Activated CD4-positive, alpha-beta T cell treated with anti-CD3 and anti-CD28 coated beads for 36 hours (primary cell): ENCODE data around the gene C10orf95. TPM values are rescaled to one million over a fixed set of nuclear protein-coding genes. Genes with fewer than 3 reads are reported as not detected.
A peak's percentile ranks its signal among the peaks of the same experiment; 100 is the strongest.

ENCODE experiments used
- ATAC-seq: fragments of 200-7000 bp; cut with Tn5 transposase; one replicate; pipeline ENCODE4 v1.10.0; 2021; ENCODE audit warnings: mild to moderate bottlenecking, moderate library complexity
- CTCF ChIA-PET: fragments of 350-600 bp; sonication (Branson Sonifier 250); formaldehyde crosslinking; loops from one replicate; lab custom pipeline; 2021; ENCODE audit warnings: antibody characterized with exemption; lab: Charles Lee
- POLR2A ChIA-PET: fragments of 350-600 bp; sonication (Branson Sonifier 250); formaldehyde crosslinking; loops from one replicate; lab custom pipeline; 2021; ENCODE audit warnings: antibody characterized with exemption, inconsistent platforms; lab: Charles Lee
- DNase-seq: peaks from one replicate; pipeline ENCODE4 v3.0.0-alpha.2; 2020
- H3K27ac Mint-ChIP-seq: one replicate; pipeline ENCODE4 v1.8.0; 2021; ENCODE audit warnings: mixed read lengths
- H3K27me3 Mint-ChIP-seq: one replicate; pipeline ENCODE4 v1.8.0; 2021; ENCODE audit warnings: mixed read lengths
- H3K36me3 Mint-ChIP-seq: one replicate; pipeline ENCODE4 v1.8.0; 2021; ENCODE audit warnings: low read depth, mixed read lengths
- H3K4me1 Mint-ChIP-seq: one replicate; pipeline ENCODE4 v1.8.0; 2021; ENCODE audit warnings: mixed read lengths
- H3K4me3 Mint-ChIP-seq: one replicate; pipeline ENCODE4 v1.8.0; 2021; ENCODE audit warnings: mild to moderate bottlenecking, moderate library complexity, mixed read lengths
- H3K9me3 Mint-ChIP-seq: one replicate; pipeline ENCODE4 v1.8.0; 2021; ENCODE audit warnings: low read depth, mixed read lengths
- intact Hi-C, 2 experiments: fragments of 100-400 bp; cut with DNase I in 1 of 2; cut with micrococcal nuclease in 1 of 2; formaldehyde crosslinking; loops; one replicate each; pipeline versions ENCODE4 v1.14.2 to v1.15.1; 2022 to 2024; cut with DNase I, micrococcal nuclease
- total RNA-seq, 2 experiments: library from RNA; stranded (reverse); gene quantifications; one replicate each; pipeline ENCODE4 v1.2.3, GENCODE V29; 2021

The C10orf95 gene
- total RNA-seq, 2 experiments from 2014 or later = 0.27 to 0.32 TPM

- H3K27me3 Mint-ChIP-seq = peaks cover 14% of the 10 kb centered on the region
- peak; percentile 86 for DNase-seq
- no peaks in the 10 kb centered on the region for H3K9me3 Mint-ChIP-seq
- H3K4me1 Mint-ChIP-seq = peaks cover 35% of the 10 kb centered on the region
- intact Hi-C loops = no loop called here
- POLR2A ChIA-PET = interaction anchor here (1.7 to 2.0 kb wide), 2 partner anchors 10 to 17 kb away, joined by 9 to 11 read pairs; partner anchors contain the start of gene FBXL15
- H3K36me3 Mint-ChIP-seq = no peaks in the 10 kb centered on the region
- peak; percentile 34 for ATAC-seq
- H3K27ac Mint-ChIP-seq = peak overlapping the region; percentile 73
- peak overlapping the region; percentile 71 for H3K4me3 Mint-ChIP-seq
- CTCF ChIA-PET = interaction anchor here (1.4 to 3.1 kb wide), 8 partner anchors 11 to 241 kb away, joined by 4 to 31 read pairs (median 6); partner anchors contain the start of gene FBXL15
Measured at GRCh38 chr10:102410429-102411073, 40.8 kb downstream of the C10orf95 start.

GRCh38 chr10:102409604-102410428 is 41.5 kb downstream of the C10orf95 start:
- CTCF ChIA-PET = interaction anchor here (0.9 to 3.1 kb wide), 9 partner anchors 11 to 240 kb away, joined by 4 to 31 read pairs (median 5); partner anchors contain the start of gene FBXL15
- DNase-seq (peak; percentile 35), ATAC-seq (no peak)
- H3K4me1 Mint-ChIP-seq = peaks cover 35% of the 10 kb centered on the region
- peak overlapping the region; percentile 73 for H3K27ac Mint-ChIP-seq
- intact Hi-C loops = loop anchor here (1.0 to 2.0 kb wide), 7 partner anchors 10 to 92 kb away; partner anchors contain the start of genes ACTR1A (in 1 of the 2), FBXL15 (in 1 of the 2) and NFKB2 (in 1 of the 2)
- H3K36me3 Mint-ChIP-seq = no peaks in the 10 kb centered on the region
- peak overlapping the region; percentile 71 for H3K4me3 Mint-ChIP-seq
- H3K27me3 Mint-ChIP-seq = peaks cover 14% of the 10 kb centered on the region
- no peaks in the 10 kb centered on the region for H3K9me3 Mint-ChIP-seq
- POLR2A ChIA-PET = interaction anchor here (0.5 to 2.0 kb wide), 5 partner anchors 11 to 992 kb away, joined by 3 to 11 read pairs (median 4); partner anchors contain the start of genes FBXL15 and NFKB2

- no peaks in the 10 kb centered on the region for H3K9me3 Mint-ChIP-seq
- intact Hi-C loops = loop anchor here (1.0 to 2.0 kb wide), 7 partner anchors 10 to 93 kb away; partner anchors contain the start of genes ACTR1A (in 1 of the 2), FBXL15 (in 1 of the 2) and NFKB2 (in 1 of the 2)
- peak overlapping the region; percentile 73 for H3K27ac Mint-ChIP-seq
- H3K4me1 Mint-ChIP-seq = peaks cover 35% of the 10 kb centered on the region
- DNase-seq = peak; percentile 91
- CTCF ChIA-PET = interaction anchor here (0.9 to 3.1 kb wide), 7 partner anchors 11 to 239 kb away, joined by 4 to 31 read pairs (median 7); partner anchors contain the start of gene FBXL15
- H3K27me3 Mint-ChIP-seq = peaks cover 14% of the 10 kb centered on the region
- no peaks in the 10 kb centered on the region for H3K36me3 Mint-ChIP-seq
- peak; percentile 69 for ATAC-seq
- peak overlapping the region; percentile 71 for H3K4me3 Mint-ChIP-seq
- POLR2A ChIA-PET = interaction anchor here (0.5 to 2.0 kb wide), 5 partner anchors 12 to 991 kb away, joined by 3 to 11 read pairs (median 4); partner anchors contain the start of genes FBXL15 and NFKB2
Measured at GRCh38 chr10:102408728-102409603, 42.4 kb downstream of the C10orf95 start.

- peaks cover 14% of the 10 kb centered on the region for H3K27me3 Mint-ChIP-seq
- DNase-seq = peak; percentile 51
- no peak for ATAC-seq
- intact Hi-C loops = loop anchor here in 1 of 2 experiments (2.0 kb wide), 1 partner anchor 13 kb away; the partner anchor contains the start of gene NFKB2
- ChIA-PET POLR2A (interaction anchor here (1.2 to 1.7 kb wide), 2 partner anchors 11 to 13 kb away, joined by 3 to 6 read pairs; partner anchors contain the start of gene NFKB2), CTCF (interaction anchor here (3.1 kb wide), 1 partner anchor 10 kb away, joined by 16 read pairs; no protein-coding TSS in a partner anchor)
- H3K4me1 Mint-ChIP-seq = peaks cover 33% of the 10 kb centered on the region
- peak overlapping the region; percentile 4 for H3K27ac Mint-ChIP-seq
- peaks cover 4% of the 10 kb centered on the region for H3K36me3 Mint-ChIP-seq
- H3K9me3 Mint-ChIP-seq = no peaks in the 10 kb centered on the region
- peak overlapping the region; percentile 69 for H3K4me3 Mint-ChIP-seq
Measured at GRCh38 chr10:102408131-102408727, 43.1 kb downstream of the C10orf95 start.

GRCh38 chr10:102407425-102408130 is 43.8 kb downstream of the C10orf95 start:
- Mint-ChIP-seq H3K27me3 (peaks cover 14% of the 10 kb centered on the region), H3K4me3 (peak overlapping the region; percentile 69)
- POLR2A ChIA-PET = interaction anchor here (0.6 to 1.7 kb wide), 3 partner anchors 10 to 40 kb away, joined by 3 to 6 read pairs (median 3); partner anchors contain the start of gene NFKB2

GRCh38 chr10:102406815-102407214 is 44.5 kb downstream of the C10orf95 start:
- Mint-ChIP-seq H3K9me3 (no peaks in the 10 kb centered on the region), H3K4me3 (no peak overlapping the region), H3K27ac (no peak overlapping the region), H3K4me1 (peaks cover 27% of the 10 kb centered on the region), H3K36me3 (peaks cover 4% of the 10 kb centered on the region), H3K27me3 (peaks cover 14% of the 10 kb centered on the region)
- ChIA-PET CTCF (interaction anchor here (0.9 to 3.1 kb wide), 5 partner anchors 9 to 237 kb away, joined by 3 to 16 read pairs (median 3); partner anchors contain the start of gene FBXL15), POLR2A (interaction anchor here (1.1 to 1.7 kb wide), 2 partner anchors 10 to 14 kb away, joined by 3 to 6 read pairs; partner anchors contain the start of gene FBXL15)
- intact Hi-C loops = no loop called here
- DNase-seq (no peak), ATAC-seq (no peak)

More at GRCh38 chr10:102407425-102408130, 43.8 kb downstream of the C10orf95 start:
- ATAC-seq (no peak), DNase-seq (no peak)
- Mint-ChIP-seq H3K27ac (no peak overlapping the region), H3K36me3 (peaks cover 4% of the 10 kb centered on the region), H3K9me3 (no peaks in the 10 kb centered on the region), H3K4me1 (peaks cover 27% of the 10 kb centered on the region)
- CTCF ChIA-PET = interaction anchor here (1.1 to 3.1 kb wide), 3 partner anchors 10 to 45 kb away, joined by 3 to 16 read pairs (median 6); partner anchors contain the start of gene FBXL15
- intact Hi-C loops = loop anchor here in 1 of 2 experiments (2.0 kb wide), 1 partner anchor 13 kb away; the partner anchor contains the start of gene NFKB2

GRCh38 chr10:102405632-102406031 is 45.7 kb downstream of the C10orf95 start:
- no peak for ATAC-seq
- Mint-ChIP-seq H3K9me3 (no peaks in the 10 kb centered on the region), H3K4me3 (peak overlapping the region; percentile 28), H3K27ac (peak overlapping the region; percentile 24), H3K36me3 (peaks cover 12% of the 10 kb centered on the region), H3K27me3 (peaks cover 9% of the 10 kb centered on the region), H3K4me1 (peaks cover 19% of the 10 kb centered on the region)
- ChIA-PET POLR2A (interaction anchor here (0.6 to 0.7 kb wide), 2 partner anchors 12 to 31 kb away, joined by 3 to 4 read pairs; no protein-coding TSS in a partner anchor), CTCF (interaction anchor here (0.6 to 4.6 kb wide), 5 partner anchors 8 to 176 kb away, joined by 3 to 18 read pairs (median 8); partner anchors contain the start of gene NFKB2)
- peak; percentile 42 for DNase-seq
- intact Hi-C loops = no loop called here

GRCh38 chr10:102405108-102405571 is 46.2 kb downstream of the C10orf95 start:
- H3K4me1 Mint-ChIP-seq = peaks cover 23% of the 10 kb centered on the region
- no peak overlapping the region for H3K27ac Mint-ChIP-seq
- intact Hi-C loops = no loop called here
- DNase-seq = peak; percentile 31
- H3K36me3 Mint-ChIP-seq = peaks cover 17% of the 10 kb centered on the region
- no peak for ATAC-seq
- ChIA-PET CTCF (interaction anchor here (0.6 to 4.6 kb wide), 3 partner anchors 11 to 175 kb away, joined by 3 to 18 read pairs (median 8); partner anchors contain the start of gene NFKB2), POLR2A (interaction anchor here (0.6 to 0.7 kb wide), 2 partner anchors 12 to 31 kb away, joined by 3 to 4 read pairs; no protein-coding TSS in a partner anchor)
- no peaks in the 10 kb centered on the region for H3K9me3 Mint-ChIP-seq
- peak overlapping the region; percentile 28 for H3K4me3 Mint-ChIP-seq
- H3K27me3 Mint-ChIP-seq = peaks cover 9% of the 10 kb centered on the region
